Measurements from ENCODE around the gene MCTP2. TPM values are rescaled to one million over a fixed set of nuclear protein-coding genes. Genes with fewer than 3 reads are reported as not detected.

The MCTP2 gene
- polyA plus RNA-seq, 3 donors = 2.4 to 7.4 (median 7.3) TPM

- peak overlapping the region; percentile 90 to 99 (median 97) for H3K27ac Mint-ChIP-seq
- intact Hi-C loops (cut with micrococcal nuclease) = loop anchor here (2.0 to 5.0 kb wide), 2 partner anchors 56 to 92 kb away; no protein-coding TSS in a partner anchor
- peaks cover 58% of the 10 kb centered on the region for H3K4me1 Mint-ChIP-seq
- no peaks in the 10 kb centered on the region for H3K9me3 Mint-ChIP-seq
- H3K79me2 ChIP-seq (ENCODE audit: insufficient read depth, low read length) = peaks cover 15% of the 10 kb centered on the region
- H4K20me1 ChIP-seq (ENCODE audit: insufficient read depth, low read length) = no peaks in the 10 kb centered on the region
- peaks cover 2 to 9% of the 10 kb centered on the region in 2 donors for H3K27me3 ChIP-seq (ENCODE audit: control insufficient read depth in 2 of 2, insufficient read depth in 2 of 2, low read length in 2 of 2)
- no peak for TF ChIP-seq CTCF (IDR thresholded peaks at IDR 0.05)
- H3K27ac ChIP-seq (ENCODE audit: low read depth in 1 of 2, low read length in 2 of 2) = peak overlapping the region; percentile 83 to 90
- H3K9me3 ChIP-seq (replicated peaks in 1 of 2; ENCODE audit: control insufficient read depth in 1 of 2, insufficient read depth in 1 of 2, low read length in 2 of 2) = no peaks in the 10 kb centered on the region
- H3K4me2 ChIP-seq (replicated peaks; ENCODE audit: extremely low read depth, low read length, poor library complexity, severe bottlenecking) = peak overlapping the region; percentile 95
- H3K4me3 ChIP-seq (replicated peaks in 1 of 3; ENCODE audit: low read depth in 2 of 3, low read length in 3 of 3) = peak overlapping the region; percentile 80 to 97 (median 85)
- DNase-seq = peak in 1 of 3 donors; percentile 41
- peak overlapping the region; percentile 76 for H2AFZ ChIP-seq (ENCODE audit: insufficient read depth, low read depth, low read length, poor library complexity, severe bottlenecking)
- peaks cover 0 to 3% of the 10 kb centered on the region in 2 donors for H3K36me3 Mint-ChIP-seq
- no peaks in the 10 kb centered on the region for H3K36me3 ChIP-seq (replicated peaks in 1 of 2; ENCODE audit: control insufficient read depth in 1 of 2, insufficient read depth in 2 of 2, low read length in 2 of 2)
- peaks cover 3 to 12% (median 8%) of the 10 kb centered on the region in 3 donors for H3K27me3 Mint-ChIP-seq (ENCODE audit: low read depth in 3 of 3)
- H3K9ac ChIP-seq (ENCODE audit: insufficient read depth, low read length, poor library complexity, severe bottlenecking) = peak overlapping the region; percentile 73
- 7% methylated on average over 7 of the region's 11 CpGs for WGBS (ENCODE audit: insufficient coverage)
- peaks cover 55 to 62% of the 10 kb centered on the region in 2 donors for H3K4me1 ChIP-seq (ENCODE audit: control insufficient read depth in 1 of 2, insufficient read depth in 2 of 2, low read length in 2 of 2)
- H3K4me3 Mint-ChIP-seq = peak overlapping the region; percentile 87 to 94
Observed at GRCh38 chr15:94230431-94230882, 904 bp upstream of the MCTP2 start.

- peak overlapping the region; percentile 73 for H3K9ac ChIP-seq (ENCODE audit: insufficient read depth, low read length, poor library complexity, severe bottlenecking)
- no peaks in the 10 kb centered on the region for H4K20me1 ChIP-seq (ENCODE audit: insufficient read depth, low read length)
- peaks cover 3 to 11% (median 8%) of the 10 kb centered on the region in 3 donors for H3K27me3 Mint-ChIP-seq (ENCODE audit: low read depth in 3 of 3)
- H3K36me3 ChIP-seq (replicated peaks in 1 of 2; ENCODE audit: control insufficient read depth in 1 of 2, insufficient read depth in 2 of 2, low read length in 2 of 2) = no peaks in the 10 kb centered on the region
- peaks cover 68% of the 10 kb centered on the region for H3K4me1 Mint-ChIP-seq
- H3K9me3 ChIP-seq (replicated peaks in 1 of 2; ENCODE audit: control insufficient read depth in 1 of 2, insufficient read depth in 1 of 2, low read length in 2 of 2) = no peaks in the 10 kb centered on the region
- H3K4me1 ChIP-seq (ENCODE audit: control insufficient read depth in 1 of 2, insufficient read depth in 2 of 2, low read length in 2 of 2) = peaks cover 59 to 67% of the 10 kb centered on the region in 2 donors
- H3K4me3 Mint-ChIP-seq = peak overlapping the region; percentile 87 to 92
- H3K27ac Mint-ChIP-seq = peak overlapping the region; percentile 74 to 99 (median 93)
- H3K27ac ChIP-seq (ENCODE audit: low read depth in 1 of 2, low read length in 2 of 2) = peak overlapping the region in 1 of 2 donors; percentile 90
- peaks cover 2 to 7% of the 10 kb centered on the region in 2 donors for H3K36me3 Mint-ChIP-seq
- no peaks in the 10 kb centered on the region for H3K9me3 Mint-ChIP-seq
- peaks cover 25% of the 10 kb centered on the region for H3K79me2 ChIP-seq (ENCODE audit: insufficient read depth, low read length)
- H3K4me2 ChIP-seq (replicated peaks; ENCODE audit: extremely low read depth, low read length, poor library complexity, severe bottlenecking) = peak overlapping the region; percentile 95
- peak in 2 of 3 donors; percentile 9 to 31 for DNase-seq
- H3K27me3 ChIP-seq (ENCODE audit: control insufficient read depth in 2 of 2, insufficient read depth in 2 of 2, low read length in 2 of 2) = peaks cover 2 to 9% of the 10 kb centered on the region in 2 donors
- peak overlapping the region; percentile 80 to 97 (median 85) for H3K4me3 ChIP-seq (replicated peaks in 1 of 3; ENCODE audit: low read depth in 2 of 3, low read length in 3 of 3)
- no peak for TF ChIP-seq CTCF (IDR thresholded peaks at IDR 0.05)
- 1% methylated on average over 15 of the region's 25 CpGs for WGBS (ENCODE audit: insufficient coverage)
- peak overlapping the region; percentile 76 for H2AFZ ChIP-seq (ENCODE audit: insufficient read depth, low read depth, low read length, poor library complexity, severe bottlenecking)
- intact Hi-C loops (cut with micrococcal nuclease) = loop anchor here (2.0 to 5.0 kb wide), 2 partner anchors 57 to 90 kb away; no protein-coding TSS in a partner anchor
Observed at GRCh38 chr15:94231723-94232468, 535 bp downstream of the MCTP2 start.

All from CD14-positive monocyte (primary cell).